GM12878 (cell line): ENCODE results near the gene CHMP1A.

Experiments used
- CHD2 ChIP-seq: IDR thresholded peaks from 2 replicates; pipeline ENCODE4 v1.6.1; 2011; ENCODE audit warnings: low read depth, low read length, improper control_type of control experiment, borderline replicate concordance
- CTCF ChIP-seq, 3 experiments: IDR thresholded peaks in 2 of 3; conservative IDR thresholded peaks in 1 of 3; 2 replicates each; pipeline ENCODE4 v1.5.1; 2011; ENCODE audit warnings: low read depth in 3 of 3, low read length in 3 of 3, mild to moderate bottlenecking in 3 of 3, control low read depth in 2 of 3, moderate library complexity in 2 of 3, inconsistent platforms in 1 of 3, mixed read lengths in 1 of 3; ENCODE audit not compliant: control insufficient read depth in 2 of 3, insufficient read depth in 1 of 3; ENCODE audit errors: extremely low read depth in 1 of 3
- JUND ChIP-seq: IDR thresholded peaks from 2 replicates; pipeline ENCODE4 v1.6.1; 2012; ENCODE audit warnings: low read depth, mild to moderate bottlenecking, low read length, improper control_type of control experiment, moderate library complexity
- POLR2AphosphoS2 ChIP-seq: IDR thresholded peaks from 2 replicates; pipeline ENCODE4 v1.6.1; 2011; ENCODE audit warnings: low read depth, mild to moderate bottlenecking, low read length, improper control_type of control experiment, moderate library complexity
- RAD21 ChIP-seq: IDR thresholded peaks from 2 replicates; pipeline ENCODE4 v1.6.1; 2011; ENCODE audit warnings: mild to moderate bottlenecking, low read depth, low read length, moderate library complexity; ENCODE audit not compliant: insufficient read depth
- REST ChIP-seq: IDR thresholded peaks from 2 replicates; pipeline ENCODE4 v1.6.1; 2012; ENCODE audit warnings: mild to moderate bottlenecking, low read depth, low read length
- SP1 ChIP-seq: IDR thresholded peaks from one replicate; pipeline ENCODE4 v1.6.1; 2011; ENCODE audit warnings: low read depth, low read length

GRCh38 chr16:89657442-89658220, at the start of gene CHMP1A, which contains the start of gene SPATA33:
- TF ChIP-seq SP1 (no peak), CTCF (IDR thresholded peaks at IDR 0.05 in 2 of 3, conservative IDR thresholded peaks at IDR 0.05 in 1 of 3; ENCODE audit: control insufficient read depth in 2 of 3, extremely low read depth in 1 of 3, insufficient read depth in 1 of 3, low read depth in 3 of 3, low read length in 3 of 3) (no peak), POLR2AphosphoS2 (peak; percentile 72; the same call in 1 of the 2 replicates), REST (no peak), JUND (no peak), RAD21 (no peak), CHD2 (peak; percentile 98)
